NCI-H128 (cell line): ENCODE measurements around the gene ATP6V1C2.

Experiments used
- DNase-seq: peaks from one replicate; lab custom pipeline; 2025; ENCODE audit not compliant: unreplicated experiment; lab: John Stamatoyannopoulos, UW

ATP6V1C2 gene

DNA sequence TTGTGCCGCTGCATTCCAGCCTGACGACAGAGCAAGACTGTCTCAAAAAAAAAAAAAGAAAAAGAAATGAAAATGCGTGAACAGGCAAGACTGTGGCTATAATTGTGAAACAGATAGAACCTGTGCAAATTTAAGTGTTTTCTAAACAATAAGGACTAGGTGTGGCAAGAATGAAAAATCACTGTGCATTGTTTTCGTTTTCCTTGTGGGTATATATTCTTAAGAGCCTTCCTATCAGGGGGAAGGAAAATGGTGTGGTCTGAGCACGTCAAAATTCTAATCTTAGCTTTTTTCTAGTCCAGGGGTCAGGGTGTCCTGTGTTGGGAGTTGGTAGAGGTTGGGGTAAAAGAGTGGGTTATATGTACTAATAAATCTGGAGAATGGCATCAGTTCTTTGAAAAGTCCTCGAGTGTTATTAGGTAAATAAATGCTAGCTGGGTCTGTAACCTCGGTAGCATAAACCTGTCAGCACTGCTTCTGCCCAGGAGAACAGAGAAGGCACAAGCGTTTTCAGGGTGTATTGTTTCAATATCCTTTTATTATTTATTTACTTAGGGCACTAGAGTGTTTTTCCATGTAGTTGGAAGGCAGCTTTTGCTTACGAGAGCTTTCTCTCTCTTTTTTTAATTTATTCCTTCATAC lies 11.6 kb downstream of the ATP6V1C2 start:
- no peak for DNase-seq

DNA sequence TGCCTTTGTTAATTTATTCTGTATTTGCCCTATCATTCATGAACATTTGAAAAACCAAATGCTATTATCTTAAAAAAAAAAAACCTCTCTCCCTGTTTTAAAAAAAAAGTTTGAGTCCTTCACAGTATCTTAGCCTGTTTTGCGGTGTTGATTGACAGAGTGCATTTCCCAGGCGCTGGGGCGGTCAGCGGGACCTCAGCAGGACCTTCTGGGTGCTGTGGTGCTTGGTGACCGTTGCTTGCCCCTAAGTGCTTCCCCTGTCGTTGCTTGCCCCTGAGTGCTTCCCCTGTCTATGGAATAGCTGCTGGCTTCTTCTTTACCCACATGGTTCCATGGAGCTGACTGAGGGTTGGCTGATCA lies 12.1 kb downstream of the ATP6V1C2 start:
- no peak for DNase-seq

DNA sequence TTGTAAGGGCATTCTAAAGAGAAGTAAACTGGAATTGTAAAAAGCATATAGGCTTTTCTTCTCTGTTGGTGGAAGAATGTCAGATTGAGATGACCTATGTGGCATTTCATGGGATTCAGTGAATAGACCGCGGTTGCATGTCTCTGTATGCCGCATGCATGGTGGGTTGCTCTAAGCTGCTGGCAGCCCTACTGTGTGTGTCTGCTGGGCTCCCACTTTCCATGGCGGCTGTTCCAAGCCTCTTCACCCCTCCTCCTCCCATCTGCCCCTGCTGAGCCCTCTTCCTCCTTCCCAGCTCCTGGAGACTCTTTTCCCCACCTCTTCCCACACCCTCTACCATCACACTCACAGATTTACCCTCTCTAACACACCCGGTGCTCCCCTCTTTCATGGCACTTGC lies 12.6 kb downstream of the ATP6V1C2 start:
- DNase-seq = no peak

DNA sequence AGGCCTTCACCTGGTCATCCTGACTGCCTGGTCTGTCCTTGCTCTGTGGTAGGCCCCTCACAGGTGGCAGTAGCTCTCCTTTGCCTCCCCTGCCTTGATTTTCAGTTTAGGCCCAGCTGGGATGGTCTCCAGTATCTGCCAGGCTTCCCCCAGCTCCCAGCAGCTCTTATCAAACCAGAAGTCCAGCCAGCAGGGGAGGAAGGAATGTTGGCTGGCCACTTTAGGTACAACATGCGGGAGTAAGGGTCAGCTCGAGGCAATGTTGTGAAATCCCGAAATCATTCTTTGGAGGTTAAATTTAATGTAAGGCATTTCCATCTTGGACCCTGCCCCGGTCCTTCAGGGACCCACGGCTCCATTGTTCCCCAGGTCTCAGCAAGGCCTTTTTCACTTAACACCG lies 16.8 kb downstream of the ATP6V1C2 start:
- no peak for DNase-seq

DNA sequence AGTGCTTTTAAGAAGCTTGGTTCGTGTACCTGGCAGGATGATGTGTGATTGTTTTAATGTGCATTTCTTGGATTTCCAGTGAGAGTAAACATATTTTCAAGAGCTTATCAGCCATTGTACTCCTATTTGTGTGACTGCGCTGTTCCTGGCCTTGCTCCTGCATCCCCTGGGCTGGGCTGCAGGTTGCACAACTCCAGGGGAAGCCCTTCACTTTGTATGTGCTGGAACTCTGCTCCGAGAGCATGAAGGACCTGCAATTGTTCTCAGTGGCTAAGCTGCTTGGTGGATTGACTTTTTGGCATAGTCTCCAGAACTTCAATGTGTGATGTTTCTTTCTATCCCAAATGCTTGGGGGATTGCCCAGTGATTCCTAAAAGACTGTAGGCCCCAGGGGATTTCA lies 18.8 kb downstream of the ATP6V1C2 start:
- no peak for DNase-seq

DNA sequence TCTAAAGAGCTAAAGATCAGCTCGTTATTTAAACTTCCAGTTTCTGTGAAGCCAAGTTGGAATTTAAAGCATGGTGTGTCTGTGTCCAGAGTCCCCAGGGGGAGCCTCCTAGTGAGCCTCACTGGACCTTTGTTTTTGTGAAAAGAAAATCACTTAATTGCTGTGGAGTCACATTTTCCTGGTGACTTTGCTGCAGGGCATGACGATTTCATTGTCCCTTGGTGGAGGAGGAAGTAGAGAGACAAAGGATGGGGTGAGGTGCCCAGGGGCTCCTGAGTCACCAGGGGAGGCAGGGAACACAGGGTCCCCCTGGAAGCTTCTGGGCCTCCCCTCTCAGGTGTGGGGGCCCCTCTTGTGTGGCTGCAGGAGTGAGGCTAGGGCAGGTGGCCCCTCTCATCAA lies 19.7 kb downstream of the ATP6V1C2 start:
- no peak for DNase-seq

DNA sequence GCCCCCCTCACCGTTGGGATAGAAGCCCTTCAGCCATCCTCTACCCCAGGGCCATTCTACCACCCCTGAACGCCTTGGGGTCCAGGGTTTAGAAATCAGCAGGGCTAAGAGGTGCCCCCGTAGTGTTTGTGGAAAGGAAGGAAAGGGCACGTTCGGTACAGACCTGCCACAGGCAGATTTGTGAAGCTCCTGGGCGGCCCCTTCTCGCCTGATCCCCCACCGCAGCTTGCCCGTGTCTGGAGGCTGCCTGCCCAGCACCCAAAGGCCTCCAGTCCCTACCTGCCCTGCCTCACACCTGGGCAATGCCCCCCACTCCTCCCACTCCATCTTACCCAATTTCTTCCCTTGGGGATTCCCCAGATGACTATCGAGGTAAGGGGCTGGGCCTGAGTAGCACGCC lies 21.2 kb downstream of the ATP6V1C2 start:
- DNase-seq = no peak

DNA sequence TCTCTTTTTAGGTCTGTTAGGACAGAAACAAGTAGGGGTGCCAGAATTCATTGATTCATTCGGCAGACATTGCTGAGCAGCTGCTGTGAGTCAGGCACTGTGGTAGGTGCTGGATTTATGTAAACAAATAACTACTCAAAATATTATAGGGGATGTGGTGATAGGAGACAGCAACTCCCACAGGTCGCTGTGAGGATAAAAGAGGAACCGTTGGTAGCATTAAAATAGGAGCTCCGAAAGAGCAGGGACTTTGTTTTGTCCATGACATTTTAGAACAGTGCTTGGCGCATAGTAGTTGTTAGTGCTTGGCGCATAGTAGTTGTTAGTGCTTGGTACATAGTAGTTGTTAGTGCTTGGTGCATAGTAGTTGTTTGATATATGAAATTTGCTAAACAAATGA lies 29.2 kb downstream of the ATP6V1C2 start:
- no peak for DNase-seq

DNA sequence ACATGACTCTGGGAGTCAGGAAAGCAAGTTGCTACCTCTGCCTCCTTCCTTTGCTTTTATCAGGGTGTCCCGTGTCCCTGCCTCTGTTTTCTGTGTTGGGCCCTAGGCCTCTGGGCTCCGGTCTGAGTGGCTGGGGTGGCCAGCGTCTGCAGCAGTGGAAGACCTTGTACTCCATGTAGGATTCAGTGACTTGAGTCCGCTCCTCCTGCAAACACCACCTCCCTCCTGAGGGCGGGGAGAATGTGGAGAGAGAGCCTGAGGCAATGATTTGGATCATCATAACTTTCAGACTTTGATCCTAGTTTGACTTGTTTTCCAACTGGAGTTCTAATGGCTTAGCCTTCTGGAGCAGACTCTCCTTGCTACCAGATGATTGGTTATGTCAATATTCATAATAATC lies 30.8 kb downstream of the ATP6V1C2 start:
- no peak for DNase-seq

DNA sequence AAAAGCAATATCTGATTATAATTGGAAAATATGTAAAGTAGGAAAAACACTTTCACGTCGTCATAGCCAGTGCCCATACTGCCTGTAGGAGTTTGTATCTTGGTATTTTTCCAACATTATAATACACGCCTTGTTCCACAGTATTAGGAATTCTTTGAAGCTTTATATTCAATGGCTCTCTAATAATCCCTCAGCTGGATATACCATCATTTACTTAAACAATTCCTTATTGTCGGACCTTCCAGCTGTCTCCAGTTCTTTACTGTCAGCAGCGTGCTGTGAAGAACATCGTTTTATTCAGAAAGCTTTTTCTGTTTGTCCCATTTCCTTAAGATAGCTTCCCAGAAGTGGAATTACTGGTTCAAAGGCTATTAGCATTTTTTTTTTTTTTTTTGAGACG lies 31.7 kb downstream of the ATP6V1C2 start:
- no peak for DNase-seq

DNA sequence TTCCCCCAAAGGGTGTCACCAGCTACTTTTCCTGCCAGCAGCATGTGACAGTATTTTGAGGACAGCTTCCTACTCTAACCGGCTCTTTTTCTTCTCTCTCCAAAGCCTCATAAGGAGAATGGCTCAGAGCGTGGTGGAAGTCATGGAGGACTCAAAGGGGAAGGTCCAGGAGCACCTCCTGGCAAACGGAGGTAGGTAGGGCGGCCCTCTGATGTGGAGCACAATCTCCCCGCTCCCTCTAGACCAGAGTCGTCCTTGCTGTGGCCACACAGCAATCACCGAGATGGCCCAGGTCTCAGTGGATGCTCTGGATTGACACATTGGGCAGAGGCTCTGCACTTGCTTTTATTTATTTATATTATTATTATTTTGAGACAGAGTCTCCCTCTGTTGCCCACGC lies 32.4 kb downstream of the ATP6V1C2 start:
- no peak for DNase-seq

DNA sequence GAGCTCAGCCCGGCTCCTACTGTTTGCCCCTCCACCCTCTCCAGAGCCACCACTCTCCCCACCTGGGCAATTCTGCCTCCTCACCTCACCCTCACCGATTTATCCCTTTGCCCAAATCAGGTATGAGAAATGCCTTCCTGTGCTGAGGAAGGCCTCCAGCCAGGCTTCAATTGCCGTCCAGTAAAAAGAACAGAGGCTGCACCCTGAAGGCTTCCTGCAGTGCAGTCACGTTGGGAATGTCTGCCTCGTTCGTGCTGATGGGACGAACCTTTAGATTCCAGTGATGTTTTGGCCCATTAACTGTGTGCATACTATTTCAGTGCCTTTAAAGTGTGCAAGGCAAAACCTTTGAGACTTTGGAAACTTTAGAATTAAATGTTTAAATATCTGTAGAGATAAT lies 34.2 kb downstream of the ATP6V1C2 start:
- DNase-seq = no peak

DNA sequence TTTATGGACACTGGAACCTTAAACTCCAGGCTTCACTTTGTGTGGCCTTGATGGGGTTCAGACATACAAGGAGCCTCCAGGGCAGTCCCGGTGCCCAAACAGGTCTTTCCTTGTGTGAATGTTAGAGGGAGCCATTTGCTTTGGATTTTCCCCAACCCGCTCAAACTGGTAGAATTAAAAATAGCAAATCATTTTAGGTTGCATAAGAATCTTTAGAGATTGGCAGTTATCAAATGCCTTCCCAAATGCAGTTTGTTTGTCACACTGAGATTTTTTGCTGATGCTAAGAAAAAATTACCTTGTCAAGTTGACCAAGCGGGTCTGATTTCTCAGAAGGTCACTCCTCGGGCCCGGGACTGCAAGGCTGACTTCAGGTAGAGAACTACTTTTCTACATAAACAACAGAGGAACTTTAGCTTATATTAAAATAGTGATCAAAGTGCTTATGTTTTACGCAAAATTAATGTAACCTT lies 36.4 kb downstream of the ATP6V1C2 start:
- no peak for DNase-seq

DNA sequence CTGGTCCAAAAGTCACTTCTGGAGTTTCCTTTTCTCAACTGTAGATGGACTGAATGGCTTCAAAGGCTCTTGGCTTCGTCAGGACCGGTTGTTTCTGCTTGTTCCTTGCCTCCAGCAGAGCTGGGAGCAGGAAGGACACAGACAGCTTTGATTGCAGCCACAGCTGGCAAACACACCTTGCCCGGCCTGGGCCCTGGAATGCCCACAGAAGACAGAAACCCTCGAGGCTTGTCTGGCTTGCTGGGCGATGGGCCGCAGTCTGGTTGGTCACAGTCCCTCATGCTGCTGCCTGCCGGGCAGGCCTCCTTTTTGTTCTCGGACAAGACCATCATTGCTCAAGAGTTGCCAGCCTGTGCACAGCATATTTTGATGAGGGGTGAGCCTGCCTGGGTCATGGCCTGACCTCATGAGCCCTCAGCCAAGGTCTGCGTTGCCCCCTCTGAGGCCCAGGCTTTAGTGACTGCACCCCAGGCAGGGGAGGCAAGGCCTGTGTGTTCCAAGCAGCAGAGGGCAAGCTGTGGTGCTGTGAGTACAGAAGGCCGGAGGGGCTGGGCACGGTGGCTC lies 37.8 kb downstream of the ATP6V1C2 start:
- no peak for DNase-seq

DNA sequence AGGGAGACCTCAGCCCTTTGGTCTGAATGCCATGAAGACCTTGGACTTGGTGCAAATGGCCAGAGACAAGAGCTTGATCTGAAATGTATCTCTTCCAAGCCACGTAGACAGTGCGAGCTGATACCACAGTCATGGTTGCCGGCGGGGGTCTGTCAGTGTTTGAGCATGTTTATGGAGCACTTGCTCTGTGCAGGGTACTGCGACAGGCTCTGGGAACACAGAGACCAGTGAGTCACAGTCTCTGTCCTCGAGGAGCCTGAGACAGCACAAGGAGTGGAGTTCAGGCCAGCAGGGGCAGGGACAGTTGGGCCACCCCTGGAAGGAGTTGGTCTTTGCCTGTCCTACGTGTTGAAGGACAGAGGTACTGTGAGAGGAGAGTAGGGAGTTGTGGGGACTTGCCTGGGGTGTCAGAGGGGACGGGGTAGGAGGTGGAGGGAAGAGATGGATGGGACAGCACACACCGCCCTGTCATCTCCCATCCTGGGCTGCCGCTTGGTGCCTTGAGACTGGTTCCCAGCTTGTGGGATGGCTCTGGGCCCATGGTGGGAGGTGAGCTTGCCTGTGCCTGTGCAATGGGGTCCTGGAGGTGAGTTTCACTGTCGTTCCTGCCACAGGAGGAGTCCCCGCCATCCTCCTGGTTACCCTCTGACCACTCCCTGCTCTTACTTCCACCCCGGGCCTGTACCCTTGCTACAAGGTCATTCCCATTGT lies 39.5 kb downstream of the ATP6V1C2 start:
- DNase-seq = no peak

DNA sequence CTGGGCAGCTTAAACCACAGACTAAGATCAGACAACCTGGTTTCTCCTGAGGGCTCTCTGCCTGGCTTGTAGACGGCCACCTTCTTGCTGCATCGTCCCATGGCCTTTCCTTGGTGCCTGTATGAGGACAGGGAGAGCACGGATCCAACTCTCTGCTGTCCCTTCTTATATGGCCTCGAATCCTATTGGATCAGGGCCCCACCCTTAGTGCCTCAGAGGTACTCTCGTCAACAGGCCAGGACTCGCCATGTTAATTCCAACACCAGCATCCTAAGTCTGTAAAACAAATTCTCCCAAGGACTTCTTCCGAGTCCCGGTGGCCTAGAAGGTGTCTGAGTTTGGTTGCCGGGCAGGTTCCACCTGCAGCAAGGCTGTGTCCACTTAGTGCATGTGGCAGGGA lies 40.2 kb downstream of the ATP6V1C2 start:
- DNase-seq = no peak

DNA sequence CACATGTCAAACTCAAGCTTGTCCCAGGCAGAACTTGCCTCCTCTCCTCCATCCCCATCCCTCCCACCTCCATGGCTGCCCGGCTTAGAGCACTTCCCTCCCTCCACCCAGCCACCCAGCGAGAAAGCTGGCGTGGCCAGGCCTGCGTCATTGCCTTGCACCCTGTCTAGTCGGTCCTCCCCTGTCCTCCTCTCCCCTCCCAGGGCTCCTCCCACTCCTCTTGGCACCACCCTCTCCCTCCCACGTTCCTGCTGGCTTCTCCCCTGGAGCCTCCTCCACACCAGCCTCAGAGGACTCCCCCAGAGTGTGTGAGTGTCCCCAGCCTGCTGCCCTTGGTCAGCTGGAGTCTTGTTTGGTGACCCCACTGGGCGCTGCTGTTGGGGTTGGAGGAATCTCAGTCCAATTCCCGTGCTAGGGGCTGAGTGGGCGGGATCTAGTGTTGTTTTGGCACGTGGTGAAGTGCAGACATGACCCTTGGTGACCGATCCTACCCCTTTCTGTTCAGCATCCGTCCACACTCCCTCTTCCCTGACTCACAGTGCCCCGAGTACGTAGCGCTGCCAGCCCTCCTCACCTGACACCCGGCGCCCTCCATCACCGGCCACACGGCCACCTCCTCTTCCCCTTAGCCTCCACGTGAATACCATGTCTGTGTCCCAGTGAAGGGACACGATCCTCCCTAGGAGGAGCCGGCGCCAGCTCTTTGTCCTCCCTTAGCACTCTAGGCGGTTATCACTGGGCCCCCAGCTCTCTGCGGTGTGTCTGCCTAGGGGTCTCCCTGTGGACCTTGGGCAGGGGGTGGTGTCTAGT lies 41.4 kb downstream of the ATP6V1C2 start:
- no peak for DNase-seq

DNA sequence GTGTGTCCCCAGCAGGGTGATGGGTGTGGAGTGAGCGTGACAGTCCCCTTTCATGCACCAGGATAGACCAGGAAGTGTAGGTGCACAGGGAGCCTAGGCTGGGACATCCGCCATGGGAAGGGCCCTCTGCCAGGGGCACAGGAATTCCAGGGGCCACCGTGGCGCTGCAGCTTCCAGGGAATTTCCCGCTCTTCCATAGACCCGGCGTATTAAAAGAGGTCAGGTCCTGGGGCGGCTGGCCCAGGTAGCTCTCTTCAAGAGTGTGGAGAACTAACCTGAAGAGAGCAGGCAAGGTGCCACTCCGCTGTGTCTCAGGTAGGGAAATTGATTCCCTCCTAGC lies 42.0 kb downstream of the ATP6V1C2 start:
- DNase-seq = no peak

DNA sequence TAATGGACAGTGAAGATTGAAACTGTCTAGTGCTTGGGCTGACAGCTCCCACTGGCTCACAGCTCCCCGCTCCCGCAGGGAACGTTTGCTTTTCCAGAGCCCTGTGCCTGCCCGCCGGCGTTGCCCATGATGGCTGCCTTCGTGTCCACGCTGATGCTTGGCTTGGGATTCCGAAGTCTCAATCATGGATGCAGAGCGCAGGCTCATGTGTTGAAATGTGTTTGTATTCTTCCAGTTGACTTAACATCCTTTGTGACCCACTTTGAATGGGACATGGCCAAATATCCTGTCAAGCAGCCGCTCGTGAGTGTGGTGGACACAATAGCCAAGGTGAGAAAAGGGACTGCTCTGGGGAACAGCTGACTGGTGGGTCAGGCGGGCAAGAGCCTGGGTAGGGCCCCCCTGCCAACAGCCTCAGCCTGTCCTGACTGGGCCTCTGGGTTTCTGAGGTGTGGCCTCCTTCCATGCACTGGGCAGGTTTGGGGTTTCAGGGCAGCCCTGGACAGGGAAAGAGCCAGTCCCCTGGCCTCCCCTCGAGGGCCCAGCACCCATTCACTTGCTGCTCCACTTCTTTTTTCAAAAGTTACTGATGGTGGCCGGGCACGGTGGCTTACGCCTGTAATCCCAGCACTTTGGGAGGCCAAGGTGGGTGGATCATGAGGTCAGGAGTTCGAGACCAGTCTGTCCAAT lies 42.8 kb downstream of the ATP6V1C2 start:
- no peak for DNase-seq

DNA sequence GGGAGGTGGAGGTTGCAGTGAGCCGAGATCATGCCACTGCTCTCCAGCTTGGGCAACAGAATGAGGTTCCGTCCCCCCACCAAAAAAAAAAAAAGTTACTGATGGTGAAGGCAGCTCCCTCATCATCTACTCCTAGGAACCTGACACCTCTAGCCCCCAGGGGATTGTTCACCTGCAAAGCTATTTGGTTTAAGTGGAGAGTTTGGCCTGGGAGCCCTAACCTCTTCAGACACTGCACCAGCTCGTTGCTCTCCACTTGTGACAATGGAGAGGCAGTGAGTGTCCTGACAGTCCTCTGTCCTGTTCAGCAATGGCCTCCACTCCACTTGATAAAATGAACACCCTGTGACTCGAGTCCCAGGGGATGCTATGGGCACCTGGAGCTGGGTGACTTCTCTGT lies 43.5 kb downstream of the ATP6V1C2 start:
- DNase-seq = no peak

DNA sequence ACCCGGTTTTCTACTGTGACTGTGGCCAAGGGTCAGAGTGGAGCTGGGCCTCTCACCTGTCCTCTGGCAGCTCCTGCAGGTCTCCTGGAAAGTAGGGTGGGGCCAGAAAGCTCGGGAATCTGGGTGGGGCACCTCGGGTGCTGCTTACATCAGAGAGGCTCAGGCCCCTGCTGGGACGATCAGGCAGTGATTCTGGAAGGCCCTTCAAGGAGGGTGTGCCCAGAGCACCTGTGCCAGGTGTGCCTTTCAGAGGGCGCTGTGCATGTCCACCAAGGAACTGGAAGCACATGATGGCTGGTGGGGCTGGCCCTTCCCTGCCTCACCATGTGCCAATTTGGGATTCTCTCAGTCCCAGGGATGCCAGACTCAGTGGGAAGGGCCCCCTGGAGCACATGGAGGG lies 44.0 kb downstream of the ATP6V1C2 start:
- no peak for DNase-seq
